IMR-90 (cell line): ENCODE measurements around the gene PLOD3. TPM values are rescaled to one million over a fixed set of nuclear protein-coding genes. Genes with fewer than 3 reads are reported as not detected.
A peak's percentile ranks its signal among the peaks of the same experiment; 100 is the strongest.

Source experiments
- ATAC-seq: fragments of 200-7000 bp; cut with Tn5 transposase; 2 replicates; pipeline ENCODE4 v1.9.1; 2020; ENCODE audit warnings: low read depth, mild to moderate bottlenecking, moderate library complexity
- BruUV-seq: library from RNA; stranded (reverse); fragments of 400-500 nt; replicated peaks from 2 replicates; lab custom pipeline; 2021; lab: Mats Ljungman, UMichigan
- CTCF ChIA-PET: fragments of 300-600 bp; formaldehyde crosslinking; extraction: SDS; loops from one replicate; lab custom pipeline; 2021; ENCODE audit warnings: antibody characterized with exemption; lab: Yijun Ruan, JAX
- POLR2A ChIA-PET: fragments of 300-600 bp; sonication (Branson Sonifier 250); formaldehyde crosslinking; loops from one replicate; lab custom pipeline; 2022; ENCODE audit warnings: antibody characterized with exemption; ENCODE audit not compliant: unreplicated experiment; lab: Charles Lee
- DNase-seq: peaks from one replicate; pipeline ENCODE4 v3.0.0; 2013
- H2AFZ ChIP-seq: replicated peaks from 2 replicates; pipeline ENCODE3; 2013; ENCODE audit warnings: low read length, mild to moderate bottlenecking; ENCODE audit not compliant: poor library complexity
- H2AK5ac ChIP-seq: 2 replicates; pipeline ENCODE4 v1.6.1; 2013; ENCODE audit warnings: low read depth, low read length, inconsistent platforms
- H2AK9ac ChIP-seq: replicated peaks from 2 replicates; pipeline ENCODE3; 2013; ENCODE audit warnings: mild to moderate bottlenecking, low read depth, low read length, moderate library complexity; ENCODE audit not compliant: poor library complexity
- H2BK120ac ChIP-seq: 2 replicates; pipeline ENCODE4 v1.6.1; 2013; ENCODE audit warnings: low read depth, low read length, inconsistent platforms
- H2BK15ac ChIP-seq: 3 replicates; pipeline ENCODE4 v1.6.1; 2013; ENCODE audit warnings: low read depth, low read length, inconsistent platforms
- H2BK20ac ChIP-seq: 2 replicates; pipeline ENCODE4 v1.6.1; 2013; ENCODE audit warnings: low read depth, mild to moderate bottlenecking, inconsistent platforms, low read length, moderate library complexity
- H2BK5ac ChIP-seq: 2 replicates; pipeline ENCODE4 v1.6.1; 2013; ENCODE audit warnings: mild to moderate bottlenecking, low read depth, low read length, inconsistent platforms; ENCODE audit not compliant: poor library complexity, severe bottlenecking
- H3K14ac ChIP-seq: replicated peaks from 2 replicates; pipeline ENCODE4 v1.6.1; 2013; ENCODE audit warnings: low read depth, low read length, inconsistent platforms
- H3K18ac ChIP-seq: 2 replicates; pipeline ENCODE4 v1.6.1; 2013; ENCODE audit warnings: low read depth, low read length, control low read depth
- H3K23ac ChIP-seq: 2 replicates; pipeline ENCODE4 v1.6.1; 2013; ENCODE audit warnings: low read depth, low read length, inconsistent platforms
- H3K27ac ChIP-seq: 2 replicates; pipeline ENCODE4 v1.5.1; 2013; ENCODE audit warnings: mild to moderate bottlenecking, control low read depth, low read length; ENCODE audit not compliant: insufficient read depth
- H3K27me3 ChIP-seq: 2 replicates; pipeline ENCODE4 v1.6.1; 2013; ENCODE audit warnings: low read length; ENCODE audit not compliant: control insufficient read depth, insufficient read depth
- H3K36me3 ChIP-seq: 2 replicates; pipeline ENCODE4 v1.6.1; 2013; ENCODE audit warnings: low read length, mixed read lengths; ENCODE audit not compliant: control insufficient read depth, insufficient read depth
- H3K4ac ChIP-seq: 2 replicates; pipeline ENCODE4 v1.6.1; 2013; ENCODE audit warnings: low read depth, low read length, inconsistent platforms
- H3K4me1 ChIP-seq: 2 replicates; pipeline ENCODE4 v1.6.1; 2013; ENCODE audit warnings: low read length, mixed read lengths; ENCODE audit not compliant: control insufficient read depth, insufficient read depth
- H3K4me2 ChIP-seq: 2 replicates; pipeline ENCODE4 v1.6.1; 2013; ENCODE audit warnings: low read depth, mild to moderate bottlenecking, control low read depth, low read length, moderate library complexity
- H3K4me3 ChIP-seq: 2 replicates; pipeline ENCODE4 v1.5.1; 2013; ENCODE audit warnings: low read depth, mild to moderate bottlenecking, control low read depth, low read length, moderate library complexity; ENCODE audit not compliant: insufficient read depth
- H3K56ac ChIP-seq: 2 replicates; pipeline ENCODE4 v1.6.1; 2013; ENCODE audit warnings: low read length, inconsistent platforms; ENCODE audit not compliant: insufficient read depth; ENCODE audit errors: extremely low read depth
- H3K79me1 ChIP-seq, 2 experiments: 2 replicates each; pipeline ENCODE4 v1.6.1; 2013; ENCODE audit warnings: low read length in 2 of 2, inconsistent platforms in 1 of 2, low read depth in 1 of 2
- H3K9ac ChIP-seq: 2 replicates; pipeline ENCODE4 v1.6.1; 2013; ENCODE audit warnings: low read depth, low read length, control low read depth
- H3K9me1 ChIP-seq: 2 replicates; pipeline ENCODE4 v1.6.1; 2013; ENCODE audit warnings: low read length, inconsistent platforms; ENCODE audit not compliant: insufficient read depth
- H3K9me3 ChIP-seq: 2 replicates; pipeline ENCODE4 v1.6.1; 2013; ENCODE audit warnings: low read length; ENCODE audit not compliant: control insufficient read depth, insufficient read depth
- H4K20me1 ChIP-seq: 2 replicates; pipeline ENCODE4 v1.6.1; 2013; ENCODE audit warnings: low read length, inconsistent platforms; ENCODE audit not compliant: insufficient read depth
- H4K5ac ChIP-seq: 2 replicates; pipeline ENCODE4 v1.6.1; 2013; ENCODE audit warnings: mild to moderate bottlenecking, low read depth, low read length, control low read depth
- H4K8ac ChIP-seq, 2 experiments: 2 replicates each; pipeline ENCODE4 v1.6.1; 2013; ENCODE audit warnings: low read depth in 2 of 2, low read length in 2 of 2, control low read depth in 1 of 2, inconsistent platforms in 1 of 2
- H4K91ac ChIP-seq: 2 replicates; pipeline ENCODE4 v1.6.1; 2013; ENCODE audit warnings: low read depth, low read length, inconsistent platforms; ENCODE audit not compliant: insufficient read depth
- BHLHE40 ChIP-seq: fragments of 150-350 bp; IDR thresholded peaks from 2 replicates; pipeline ENCODE4 v1.6.1; 2016; ENCODE audit warnings: mild to moderate bottlenecking, low read depth, low read length
- CEBPB ChIP-seq: IDR thresholded peaks from 2 replicates; pipeline ENCODE4 v1.6.1; 2012; ENCODE audit warnings: low read depth, low read length, improper control_type of control experiment
- MAFK ChIP-seq: IDR thresholded peaks from 2 replicates; pipeline ENCODE4 v1.6.1; 2012; ENCODE audit warnings: low read depth, low read length, improper control_type of control experiment
- MAZ ChIP-seq: IDR thresholded peaks from 2 replicates; pipeline ENCODE4 v1.6.1; 2012; ENCODE audit warnings: low read depth, mild to moderate bottlenecking, low read length, improper control_type of control experiment, moderate library complexity, borderline replicate concordance
- MXI1 ChIP-seq: IDR thresholded peaks from 2 replicates; pipeline ENCODE4 v1.6.1; 2012; ENCODE audit warnings: low read depth, mild to moderate bottlenecking, low read length, moderate library complexity, borderline replicate concordance
- NFE2L2 ChIP-seq: fragments of 150-350 bp; IDR thresholded peaks from 2 replicates; pipeline ENCODE4 v1.6.1; 2016; ENCODE audit warnings: low read depth, mild to moderate bottlenecking, low read length
- POLR2A ChIP-seq: IDR thresholded peaks from 2 replicates; pipeline ENCODE4 v1.6.1; 2012; ENCODE audit warnings: mild to moderate bottlenecking, low read depth, low read length
- RAD21 ChIP-seq: IDR thresholded peaks from 2 replicates; pipeline ENCODE4 v1.6.1; 2012; ENCODE audit warnings: low read length, improper control_type of control experiment
- RCOR1 ChIP-seq: IDR thresholded peaks from 2 replicates; pipeline ENCODE4 v1.6.1; 2012; ENCODE audit warnings: mild to moderate bottlenecking, low read length, improper control_type of control experiment; ENCODE audit not compliant: insufficient replicate concordance
- RFX5 ChIP-seq: IDR thresholded peaks from 2 replicates; pipeline ENCODE4 v1.8.0; 2012; ENCODE audit warnings: low read depth, mild to moderate bottlenecking, low read length, moderate library complexity
- SMC3 ChIP-seq: fragments of 150-350 bp; IDR thresholded peaks from 2 replicates; pipeline ENCODE4 v1.6.1; 2016; ENCODE audit warnings: low read depth, mild to moderate bottlenecking, antibody characterized with exemption, low read length, moderate library complexity
- WGBS, 2 experiments: methylation state at CpG; one replicate each; pipeline versions ENCODE4 v1.1.5 to v1.1.7; 2013; ENCODE audit warnings: missing lambda C conversion rate in 2 of 2; ENCODE audit not compliant: insufficient read length in 1 of 2; ENCODE audit errors: extremely low coverage in 2 of 2; 5-methylcytosine and 5-hydroxymethylcytosine counted together
- dilution Hi-C: fragments of 300-500 bp; cut with HindIII; formaldehyde crosslinking; loops from one replicate; pipeline ENCODE4 v1.14.3; 2018; ENCODE audit warnings: low sequenced_read_pairs; ENCODE audit not compliant: unreplicated experiment
- in situ Hi-C: fragments of 300-500 bp; cut with MboI; formaldehyde crosslinking; loops from 3 replicates; pipeline ENCODE4 v1.14.3; 2019; ENCODE audit warnings: low sequenced_read_pairs, inconsistent platforms, mixed read lengths
- intact Hi-C: fragments of 100-400 bp; cut with micrococcal nuclease; formaldehyde crosslinking; loops from 2 replicates; pipeline ENCODE4 v1.10.0; 2022
- polyA plus RNA-seq, 3 experiments: library from polyadenylated mRNA; depleted of rRNA; stranded (reverse); fragments of >200 nt; gene quantifications; 2 replicates each; pipeline ENCODE4 v1.2.3, GENCODE V29; 2012; ENCODE audit warnings: low replicate concordance in 1 of 3
- total RNA-seq: library from RNA; depleted of rRNA; stranded (reverse); fragments of >200 nt; gene quantifications from 2 replicates; pipeline ENCODE4 v1.2.3, GENCODE V29; 2012
- TF ChIP-seq, protein P1 (sequence below): fragments of 150-350 bp; IDR thresholded peaks from 2 replicates; pipeline ENCODE4 v1.6.1; 2017; ENCODE audit warnings: mild to moderate bottlenecking, antibody characterized with exemption, low read length, low read depth
- TF ChIP-seq, protein P2 (sequence below): fragments of 150-350 bp; IDR thresholded peaks from 2 replicates; pipeline ENCODE4 v1.6.1; 2016; ENCODE audit warnings: low read depth, mild to moderate bottlenecking, low read length, moderate library complexity, borderline replicate concordance
- TF ChIP-seq, protein P3 (sequence below): conservative IDR thresholded peaks from 2 replicates; pipeline ENCODE4 v1.5.1; 2012; ENCODE audit warnings: mild to moderate bottlenecking, low read depth, low read length, improper control_type of control experiment

Gene PLOD3
- total and polyA plus RNA-seq, 2 of the 4 experiments (the other 2 are of a cell fraction) = 21.7 to 159 TPM

DNA sequence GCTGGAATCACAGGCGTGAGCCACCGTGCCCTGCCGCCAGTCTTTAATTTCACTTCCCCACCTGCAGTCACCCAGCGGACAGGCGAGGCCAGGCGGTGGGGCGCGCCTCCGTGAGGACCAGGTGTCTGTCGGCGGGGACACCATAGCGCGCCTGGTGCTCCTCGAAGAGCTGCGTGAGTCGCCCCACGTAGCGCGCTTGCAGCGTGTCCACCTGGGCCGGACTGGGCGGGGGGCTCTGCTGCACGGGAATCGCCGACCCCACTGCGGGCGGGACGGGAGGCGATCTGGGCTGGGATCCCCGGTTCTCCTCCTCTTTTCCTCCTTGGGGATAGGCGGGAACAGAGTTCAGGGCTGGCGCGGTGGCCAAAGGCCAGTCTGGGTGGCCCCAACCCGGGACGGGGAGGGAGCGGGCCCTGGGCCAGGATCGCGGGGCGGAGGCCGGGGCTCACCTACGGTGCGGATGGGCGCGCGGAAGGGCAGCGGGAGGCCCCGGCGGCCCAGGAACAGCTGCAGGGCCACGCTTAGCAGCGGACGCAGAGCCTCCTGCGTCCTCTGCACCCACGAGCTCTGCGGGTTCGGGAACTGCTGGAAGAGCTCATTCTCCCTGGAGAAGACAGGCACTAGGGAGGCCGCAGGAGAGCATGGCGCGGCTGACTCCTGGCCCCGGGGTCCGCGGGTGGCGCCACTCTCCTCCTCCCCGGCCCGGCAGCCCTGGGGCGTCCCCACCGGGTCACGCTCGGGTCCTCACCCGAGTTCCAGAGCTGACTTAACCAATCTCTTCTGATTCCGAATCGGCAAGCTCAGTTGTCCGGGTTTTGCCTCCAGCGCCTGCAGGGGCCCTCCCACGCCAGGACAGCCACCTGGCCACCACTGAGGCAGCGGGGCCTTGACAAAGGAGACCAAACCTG, 15.4 kb downstream of the PLOD3 start:
- Histone ChIP-seq H2AK9ac (peak overlapping the region; percentile 42), H3K23ac (no peak overlapping the region), H2BK15ac (no peak overlapping the region), H4K8ac (no peak overlapping the region), H2AFZ (peak overlapping the region; percentile 78), H3K9ac (no peak overlapping the region), H2BK120ac (no peak overlapping the region), H2BK20ac (no peak overlapping the region), H3K4me2 (peak overlapping the region; percentile 44; the same call in 1 of the 2 replicates), H3K4me3 (no peak overlapping the region), H3K9me3 (0 out of 2 replicates have a peak, but pooled peaks cover 2% of the 10 kb centered on the region), H3K4me1 (no peaks in the 10 kb centered on the region), H3K18ac (no peak overlapping the region), H4K5ac (no peak overlapping the region), H3K79me1 (no peaks in the 10 kb centered on the region), H4K91ac (no peak overlapping the region), H3K4ac (no peak overlapping the region), H2BK5ac (no peak overlapping the region), H3K27ac (no peak overlapping the region), H3K14ac (no peak overlapping the region), H3K56ac (no peak overlapping the region), H3K27me3 (peaks cover 42% of the 10 kb centered on the region), H3K9me1 (no peaks in the 10 kb centered on the region), H4K20me1 (no peaks in the 10 kb centered on the region), H3K36me3 (peaks cover 10% of the 10 kb centered on the region), H2AK5ac (no peak overlapping the region)
- dilution Hi-C loops (no loop called here), intact Hi-C loops (no loop called here), in situ Hi-C loops (no loop called here)
- CTCF ChIA-PET = interaction anchor here (1.9 kb wide), 1 partner anchor 10 kb away, joined by 7 read pairs; no protein-coding TSS in a partner anchor
- no TSS peak for BruUV-seq
- POLR2A ChIA-PET = interaction anchor here (1.2 kb wide), 1 partner anchor 15 kb away, joined by 4 read pairs; the partner anchor contains the start of gene PLOD3
- no peak for DNase-seq
- ATAC-seq = peak; percentile 19
- WGBS, 2 experiments = 9% methylated on average over 37 of the region's 75 CpGs; no CpG with 5 or more reads in 1 of the 2 experiments
- TF ChIP-seq MXI1 = no peak
- TF ChIP-seq CEBPB = no peak
- no peak for TF ChIP-seq RAD21
- TF ChIP-seq RCOR1 = no peak
- TF ChIP-seq RFX5 = no peak
- TF ChIP-seq, protein P1, sequence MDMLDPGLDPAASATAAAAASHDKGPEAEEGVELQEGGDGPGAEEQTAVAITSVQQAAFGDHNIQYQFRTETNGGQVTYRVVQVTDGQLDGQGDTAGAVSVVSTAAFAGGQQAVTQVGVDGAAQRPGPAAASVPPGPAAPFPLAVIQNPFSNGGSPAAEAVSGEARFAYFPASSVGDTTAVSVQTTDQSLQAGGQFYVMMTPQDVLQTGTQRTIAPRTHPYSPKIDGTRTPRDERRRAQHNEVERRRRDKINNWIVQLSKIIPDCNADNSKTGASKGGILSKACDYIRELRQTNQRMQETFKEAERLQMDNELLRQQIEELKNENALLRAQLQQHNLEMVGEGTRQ = no peak
- TF ChIP-seq, protein P2, sequence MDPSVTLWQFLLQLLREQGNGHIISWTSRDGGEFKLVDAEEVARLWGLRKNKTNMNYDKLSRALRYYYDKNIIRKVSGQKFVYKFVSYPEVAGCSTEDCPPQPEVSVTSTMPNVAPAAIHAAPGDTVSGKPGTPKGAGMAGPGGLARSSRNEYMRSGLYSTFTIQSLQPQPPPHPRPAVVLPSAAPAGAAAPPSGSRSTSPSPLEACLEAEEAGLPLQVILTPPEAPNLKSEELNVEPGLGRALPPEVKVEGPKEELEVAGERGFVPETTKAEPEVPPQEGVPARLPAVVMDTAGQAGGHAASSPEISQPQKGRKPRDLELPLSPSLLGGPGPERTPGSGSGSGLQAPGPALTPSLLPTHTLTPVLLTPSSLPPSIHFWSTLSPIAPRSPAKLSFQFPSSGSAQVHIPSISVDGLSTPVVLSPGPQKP = no peak
- no peak for TF ChIP-seq NFE2L2
- no peak for TF ChIP-seq BHLHE40
- no peak for TF ChIP-seq MAFK
- no peak for TF ChIP-seq POLR2A
- no peak for TF ChIP-seq MAZ
- no peak for TF ChIP-seq SMC3
- TF ChIP-seq, protein P3, sequence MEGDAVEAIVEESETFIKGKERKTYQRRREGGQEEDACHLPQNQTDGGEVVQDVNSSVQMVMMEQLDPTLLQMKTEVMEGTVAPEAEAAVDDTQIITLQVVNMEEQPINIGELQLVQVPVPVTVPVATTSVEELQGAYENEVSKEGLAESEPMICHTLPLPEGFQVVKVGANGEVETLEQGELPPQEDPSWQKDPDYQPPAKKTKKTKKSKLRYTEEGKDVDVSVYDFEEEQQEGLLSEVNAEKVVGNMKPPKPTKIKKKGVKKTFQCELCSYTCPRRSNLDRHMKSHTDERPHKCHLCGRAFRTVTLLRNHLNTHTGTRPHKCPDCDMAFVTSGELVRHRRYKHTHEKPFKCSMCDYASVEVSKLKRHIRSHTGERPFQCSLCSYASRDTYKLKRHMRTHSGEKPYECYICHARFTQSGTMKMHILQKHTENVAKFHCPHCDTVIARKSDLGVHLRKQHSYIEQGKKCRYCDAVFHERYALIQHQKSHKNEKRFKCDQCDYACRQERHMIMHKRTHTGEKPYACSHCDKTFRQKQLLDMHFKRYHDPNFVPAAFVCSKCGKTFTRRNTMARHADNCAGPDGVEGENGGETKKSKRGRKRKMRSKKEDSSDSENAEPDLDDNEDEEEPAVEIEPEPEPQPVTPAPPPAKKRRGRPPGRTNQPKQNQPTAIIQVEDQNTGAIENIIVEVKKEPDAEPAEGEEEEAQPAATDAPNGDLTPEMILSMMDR = no peak
